NB4 (cell line): ENCODE measurements around the gene COPA.

ENCODE experiments used
- DNase-seq: peaks from one replicate; pipeline ENCODE4 v3.0.0; 2010; ENCODE audit warnings: low read depth
- H3K4me3 ChIP-seq: one replicate; pipeline ENCODE4 v1.5.1; 2011; ENCODE audit warnings: mild to moderate bottlenecking, low read depth, low read length, moderate library complexity
- CTCF ChIP-seq: IDR thresholded peaks from one replicate; pipeline ENCODE4 v1.5.1; 2012; ENCODE audit warnings: low read depth, low read length
- MYC ChIP-seq: IDR thresholded peaks from 2 replicates; pipeline ENCODE4 v1.6.1; 2011; ENCODE audit warnings: low read depth, low read length
- POLR2A ChIP-seq: IDR thresholded peaks from 2 replicates; pipeline ENCODE4 v1.6.1; 2011; ENCODE audit warnings: mild to moderate bottlenecking; ENCODE audit not compliant: insufficient read length; ENCODE audit errors: extremely low read depth
- TF ChIP-seq, protein P1 (sequence below): IDR thresholded peaks from 2 replicates; pipeline ENCODE4 v1.6.1; 2011; ENCODE audit warnings: low read depth, low read length

Gene COPA

DNA sequence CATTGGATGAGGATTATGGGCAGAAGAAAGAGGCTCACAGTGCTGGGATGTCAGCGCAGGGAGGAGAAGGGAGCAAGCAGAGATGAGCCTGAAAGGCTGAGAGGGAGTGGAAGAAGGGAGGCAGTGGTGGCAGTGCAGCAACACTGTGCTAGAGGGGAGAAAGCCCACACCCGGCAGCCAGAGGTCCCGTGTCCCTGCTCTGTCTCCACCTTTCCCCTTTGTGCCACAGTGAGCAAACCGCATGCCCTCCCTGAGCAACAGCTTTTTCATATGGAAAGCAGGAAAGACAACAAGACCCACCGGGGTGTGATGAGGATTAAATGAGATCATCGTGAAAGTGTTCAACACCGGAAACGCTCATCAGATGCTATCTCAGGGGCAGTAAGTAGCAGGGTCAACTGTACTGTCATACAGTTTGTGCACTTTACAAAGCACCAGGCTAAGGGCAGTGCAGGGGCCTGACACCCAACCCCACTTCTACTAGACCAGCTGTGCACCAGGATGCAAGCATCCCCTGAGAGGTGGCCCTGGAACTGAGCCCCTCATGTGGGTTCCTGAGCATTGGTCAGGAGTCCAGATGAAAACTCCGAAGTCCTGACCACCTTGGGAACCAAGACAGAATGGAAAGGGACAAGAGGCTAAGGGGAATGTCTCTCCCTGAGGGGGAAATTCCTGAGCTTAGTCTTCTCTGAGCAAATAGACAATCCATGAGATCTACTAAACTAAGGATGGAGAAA, 32.9 kb upstream of the COPA start:
- H3K4me3 ChIP-seq, result no peak overlapping the region
- DNase-seq, result peak; percentile 57
- TF ChIP-seq MYC (no peak), CTCF (no peak), POLR2A (no peak)
- TF ChIP-seq, protein P1, sequence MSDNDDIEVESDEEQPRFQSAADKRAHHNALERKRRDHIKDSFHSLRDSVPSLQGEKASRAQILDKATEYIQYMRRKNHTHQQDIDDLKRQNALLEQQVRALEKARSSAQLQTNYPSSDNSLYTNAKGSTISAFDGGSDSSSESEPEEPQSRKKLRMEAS, result no peak

DNA sequence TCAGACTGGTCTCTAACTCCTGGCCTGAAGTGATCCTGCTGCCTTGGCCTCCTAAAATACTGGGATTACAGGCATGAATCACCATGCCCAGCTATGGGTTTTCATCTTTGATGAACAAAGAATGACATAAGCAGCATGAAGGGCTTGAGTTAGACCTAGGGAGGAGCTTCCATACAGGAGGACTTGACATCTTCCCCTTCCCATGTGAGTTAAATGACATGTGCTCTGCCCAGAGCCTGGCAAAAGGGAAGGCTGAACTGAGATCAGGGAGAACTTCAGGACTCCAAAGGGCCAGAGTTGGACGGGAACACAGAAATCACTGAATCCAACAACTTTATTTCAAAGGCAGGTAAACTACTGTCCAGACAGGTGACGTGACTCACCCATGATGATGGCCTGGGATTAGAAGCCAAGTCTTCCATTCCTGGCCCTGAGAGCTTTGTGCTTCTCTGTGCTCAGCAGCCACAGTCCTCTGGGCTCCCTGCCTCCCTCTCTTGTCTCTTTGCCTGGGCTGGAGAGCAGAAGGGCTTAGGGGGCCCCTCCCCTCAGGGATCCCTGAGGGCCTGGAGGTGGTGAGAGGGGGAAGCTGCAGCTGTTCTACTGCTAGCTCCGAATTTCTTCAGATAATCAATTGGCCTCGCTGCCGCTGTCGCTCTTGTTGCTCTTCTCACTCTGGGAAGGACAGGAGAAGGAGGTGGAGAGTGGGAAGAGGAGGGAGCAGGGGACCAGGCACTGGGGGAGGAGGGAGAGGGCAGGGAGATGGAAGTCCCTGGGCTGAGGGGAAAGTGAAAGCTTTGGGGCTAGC, 31.5 kb upstream of the COPA start:
- H3K4me3 ChIP-seq, result peak overlapping the region; percentile 11
- peak; percentile 60 for DNase-seq

DNA sequence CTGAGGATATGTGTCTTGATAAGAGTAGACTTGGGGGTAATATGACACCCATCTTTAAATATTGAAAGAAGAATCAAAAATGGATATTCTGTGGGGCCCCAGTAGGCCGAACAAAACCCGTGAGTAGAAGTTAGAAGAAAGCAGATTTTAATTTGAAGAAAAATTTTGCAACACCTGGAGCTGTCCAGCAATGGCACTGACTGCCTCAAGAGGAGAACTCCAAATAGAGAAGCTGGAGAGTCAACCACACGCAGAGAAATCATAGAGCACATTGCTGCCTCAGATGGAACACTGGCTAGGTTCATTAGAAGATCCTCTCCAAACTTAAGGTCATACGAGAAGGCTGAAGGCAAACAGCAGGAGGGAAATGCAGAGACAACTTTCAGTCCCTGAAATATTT, 30.6 kb upstream of the COPA start:
- TF ChIP-seq, protein P1, result no peak
- TF ChIP-seq CTCF (no peak), POLR2A (no peak), MYC (no peak)
- H3K4me3 ChIP-seq, result no peak overlapping the region
- peak; percentile 45 for DNase-seq

More for the DNA sequence above, 31.5 kb upstream of the COPA start:
- no peak for TF ChIP-seq POLR2A
- no peak for TF ChIP-seq CTCF
- TF ChIP-seq MYC, result no peak
- TF ChIP-seq, protein P1, result no peak

GRCh38 chr1:160371756-160372155, 28.7 kb upstream of the COPA start:
- no peak overlapping the region for H3K4me3 ChIP-seq
- no peak for DNase-seq
- TF ChIP-seq MYC (no peak), POLR2A (no peak), CTCF (no peak)
- TF ChIP-seq, protein P1, result no peak

- no peak overlapping the region for H3K4me3 ChIP-seq
- DNase-seq, result no peak
- TF ChIP-seq MYC, result no peak
- no peak for TF ChIP-seq POLR2A
- no peak for TF ChIP-seq CTCF
- TF ChIP-seq, protein P1, result no peak
Measured at GRCh38 chr1:160371346-160371631, 28.2 kb upstream of the COPA start.
